ENCODE results near the gene TRDN. TPM values are rescaled to one million over a fixed set of nuclear protein-coding genes. Genes with fewer than 3 reads are reported as not detected.

TRDN gene
- total and polyA plus RNA-seq, 2 donors from 2014 or later: 0.19 TPM; not detected in 1

DNA sequence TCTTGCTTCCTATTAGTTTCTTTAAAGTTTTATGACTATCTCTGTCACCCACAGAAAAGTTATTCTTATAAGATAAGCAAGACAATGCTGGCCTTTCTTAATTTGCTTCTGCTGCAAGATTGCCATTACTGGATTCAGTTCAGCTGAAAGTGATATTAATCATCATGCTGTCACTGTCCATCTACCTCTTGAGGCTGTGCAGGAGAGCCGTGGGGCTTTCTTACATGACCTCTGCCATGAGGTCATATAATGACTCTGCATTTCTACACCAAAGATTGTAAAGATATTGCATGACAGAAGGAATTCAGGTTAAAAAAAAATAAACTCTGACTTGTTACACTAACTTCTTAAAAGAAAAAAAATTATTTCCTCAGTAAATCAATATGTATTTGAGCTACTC is 106.9 kb downstream of the TRDN start:
- FAIRE-seq: no peak
- no peaks in the 10 kb centered on the region for H3K4me1 ChIP-seq (ENCODE audit: control insufficient read depth in 2 of 3, insufficient read depth in 2 of 3, low read depth in 1 of 3, low read length in 3 of 3)
- DNase-seq: no peak
- H3K27ac ChIP-seq (ENCODE audit: low read depth in 2 of 2, low read length in 2 of 2): no peak overlapping the region
- no peaks in the 10 kb centered on the region for H3K36me3 ChIP-seq (ENCODE audit: control insufficient read depth in 2 of 3, insufficient read depth in 3 of 3, low read length in 3 of 3)
- H3K9me3 ChIP-seq (ENCODE audit: control insufficient read depth in 2 of 3, insufficient read depth in 1 of 3, low read length in 3 of 3): no peaks in the 10 kb centered on the region
- no peaks in the 10 kb centered on the region for H3K27me3 ChIP-seq (ENCODE audit: control insufficient read depth, insufficient read depth, low read length)
- intact Hi-C loops (cut with DNase I): no loop called here
- H3K9ac ChIP-seq (ENCODE audit: low read length in 3 of 3): no peak overlapping the region
- TF ChIP-seq, protein P1, sequence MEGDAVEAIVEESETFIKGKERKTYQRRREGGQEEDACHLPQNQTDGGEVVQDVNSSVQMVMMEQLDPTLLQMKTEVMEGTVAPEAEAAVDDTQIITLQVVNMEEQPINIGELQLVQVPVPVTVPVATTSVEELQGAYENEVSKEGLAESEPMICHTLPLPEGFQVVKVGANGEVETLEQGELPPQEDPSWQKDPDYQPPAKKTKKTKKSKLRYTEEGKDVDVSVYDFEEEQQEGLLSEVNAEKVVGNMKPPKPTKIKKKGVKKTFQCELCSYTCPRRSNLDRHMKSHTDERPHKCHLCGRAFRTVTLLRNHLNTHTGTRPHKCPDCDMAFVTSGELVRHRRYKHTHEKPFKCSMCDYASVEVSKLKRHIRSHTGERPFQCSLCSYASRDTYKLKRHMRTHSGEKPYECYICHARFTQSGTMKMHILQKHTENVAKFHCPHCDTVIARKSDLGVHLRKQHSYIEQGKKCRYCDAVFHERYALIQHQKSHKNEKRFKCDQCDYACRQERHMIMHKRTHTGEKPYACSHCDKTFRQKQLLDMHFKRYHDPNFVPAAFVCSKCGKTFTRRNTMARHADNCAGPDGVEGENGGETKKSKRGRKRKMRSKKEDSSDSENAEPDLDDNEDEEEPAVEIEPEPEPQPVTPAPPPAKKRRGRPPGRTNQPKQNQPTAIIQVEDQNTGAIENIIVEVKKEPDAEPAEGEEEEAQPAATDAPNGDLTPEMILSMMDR (IDR thresholded peaks at IDR 0.05; ENCODE audit: borderline replicate concordance, extremely low read depth, insufficient read depth): no peak
- no peak overlapping the region for H3K4me3 ChIP-seq (ENCODE audit: low read length in 3 of 3)

DNA sequence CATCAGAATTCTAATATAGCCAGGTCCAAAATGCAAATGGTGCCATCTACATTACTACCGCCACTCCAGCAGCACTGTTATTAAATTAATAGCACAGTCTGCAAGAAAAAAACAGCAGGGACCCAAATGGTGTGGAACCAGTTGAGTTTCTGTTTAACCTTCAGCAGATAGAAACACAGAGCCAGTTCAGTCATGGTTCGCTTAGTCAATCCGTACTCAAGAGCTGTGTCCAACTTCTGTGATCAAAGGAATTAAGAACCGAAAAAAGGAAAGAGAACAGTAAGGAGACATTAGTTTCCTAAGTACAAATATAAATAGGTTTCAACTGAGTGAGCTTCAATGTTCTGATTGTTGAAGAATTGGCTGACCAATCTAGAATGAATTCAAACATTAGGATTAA is 107.7 kb downstream of the TRDN start:
- Histone ChIP-seq H3K9ac (ENCODE audit: low read length in 3 of 3) (no peak overlapping the region), H3K27ac (ENCODE audit: low read depth in 2 of 2, low read length in 2 of 2) (no peak overlapping the region), H3K4me1 (ENCODE audit: control insufficient read depth in 2 of 3, insufficient read depth in 2 of 3, low read depth in 1 of 3, low read length in 3 of 3) (no peaks in the 10 kb centered on the region), H3K27me3 (ENCODE audit: control insufficient read depth, insufficient read depth, low read length) (no peaks in the 10 kb centered on the region), H3K9me3 (ENCODE audit: control insufficient read depth in 2 of 3, insufficient read depth in 1 of 3, low read length in 3 of 3) (no peaks in the 10 kb centered on the region), H3K4me3 (ENCODE audit: low read length in 3 of 3) (peak overlapping the region in 2 of 3 donors; percentile 12 to 43), H3K36me3 (ENCODE audit: control insufficient read depth in 2 of 3, insufficient read depth in 3 of 3, low read length in 3 of 3) (no peaks in the 10 kb centered on the region)
- intact Hi-C loops (cut with DNase I): no loop called here
- TF ChIP-seq, protein P1 (IDR thresholded peaks at IDR 0.05; ENCODE audit: borderline replicate concordance, extremely low read depth, insufficient read depth): no peak
- FAIRE-seq (no peak), DNase-seq (peak in 2 of 5 donors; percentile 68 to 73)

DNA sequence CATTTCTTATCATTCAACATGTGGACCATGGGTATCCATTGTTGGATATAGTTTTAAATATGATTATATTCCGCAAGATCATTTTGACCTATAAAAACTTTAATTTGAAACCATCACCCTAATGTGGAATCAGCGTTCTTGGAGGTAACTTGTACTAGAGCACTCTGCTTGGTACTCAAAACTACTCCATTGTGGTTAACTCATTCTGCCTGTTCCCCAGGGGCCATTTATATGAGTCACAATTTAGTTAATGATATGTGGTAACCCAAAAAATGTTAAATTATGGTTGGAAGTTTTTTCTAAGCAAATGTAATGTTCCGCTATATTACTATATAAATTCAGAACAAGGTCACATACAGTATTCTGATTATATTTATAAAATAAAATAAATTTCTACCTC is 109.3 kb downstream of the TRDN start:
- no peak for DNase-seq
- Histone ChIP-seq H3K27me3 (ENCODE audit: control insufficient read depth, insufficient read depth, low read length) (no peaks in the 10 kb centered on the region), H3K36me3 (ENCODE audit: control insufficient read depth in 2 of 3, insufficient read depth in 3 of 3, low read length in 3 of 3) (no peaks in the 10 kb centered on the region), H3K4me3 (ENCODE audit: low read length in 3 of 3) (no peak overlapping the region), H3K27ac (ENCODE audit: low read depth in 2 of 2, low read length in 2 of 2) (no peak overlapping the region), H3K9ac (ENCODE audit: low read length in 3 of 3) (no peak overlapping the region), H3K4me1 (ENCODE audit: control insufficient read depth in 2 of 3, insufficient read depth in 2 of 3, low read depth in 1 of 3, low read length in 3 of 3) (no peaks in the 10 kb centered on the region), H3K9me3 (ENCODE audit: control insufficient read depth in 2 of 3, insufficient read depth in 1 of 3, low read length in 3 of 3) (no peaks in the 10 kb centered on the region)
- intact Hi-C loops (cut with DNase I): no loop called here
- TF ChIP-seq, protein P1 (IDR thresholded peaks at IDR 0.05; ENCODE audit: borderline replicate concordance, extremely low read depth, insufficient read depth): no peak
- FAIRE-seq: peak; percentile 33

DNA sequence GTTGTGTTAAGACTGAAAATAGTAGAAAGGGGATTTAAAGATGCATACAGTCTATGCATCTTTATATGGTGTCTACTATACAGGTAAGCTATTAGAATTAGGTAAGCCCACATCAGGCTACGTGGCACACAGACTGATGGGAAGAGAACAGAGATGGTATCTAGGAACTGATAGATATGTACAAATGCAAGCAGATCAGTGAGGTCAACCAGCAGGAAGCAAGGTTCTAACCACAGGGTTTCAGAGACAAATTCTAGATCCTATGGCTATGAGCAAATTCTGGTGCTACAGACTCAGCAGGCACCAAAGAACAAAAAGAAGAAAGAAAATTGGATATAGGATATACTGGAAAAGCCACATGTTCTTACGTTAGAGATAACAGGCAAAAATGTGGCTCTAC is 110.6 kb downstream of the TRDN start:
- Histone ChIP-seq H3K9ac (ENCODE audit: low read length in 3 of 3) (no peak overlapping the region), H3K36me3 (ENCODE audit: control insufficient read depth in 2 of 3, insufficient read depth in 3 of 3, low read length in 3 of 3) (no peaks in the 10 kb centered on the region), H3K27me3 (ENCODE audit: control insufficient read depth, insufficient read depth, low read length) (no peaks in the 10 kb centered on the region), H3K27ac (ENCODE audit: low read depth in 2 of 2, low read length in 2 of 2) (no peak overlapping the region), H3K4me1 (ENCODE audit: control insufficient read depth in 2 of 3, insufficient read depth in 2 of 3, low read depth in 1 of 3, low read length in 3 of 3) (no peaks in the 10 kb centered on the region), H3K9me3 (ENCODE audit: control insufficient read depth in 2 of 3, insufficient read depth in 1 of 3, low read length in 3 of 3) (no peaks in the 10 kb centered on the region), H3K4me3 (ENCODE audit: low read length in 3 of 3) (no peak overlapping the region)
- no peak for FAIRE-seq
- intact Hi-C loops (cut with DNase I): no loop called here
- no peak for DNase-seq
- TF ChIP-seq, protein P1 (IDR thresholded peaks at IDR 0.05; ENCODE audit: borderline replicate concordance, extremely low read depth, insufficient read depth): no peak
